ENCODE data around the gene TEKTIP1.
"Not testable (repeated sequence)": the region's sequence is repeated elsewhere in the genome, so short reads cannot be mapped to it uniquely, and the experiment has no call there.

Gene TEKTIP1

DNA sequence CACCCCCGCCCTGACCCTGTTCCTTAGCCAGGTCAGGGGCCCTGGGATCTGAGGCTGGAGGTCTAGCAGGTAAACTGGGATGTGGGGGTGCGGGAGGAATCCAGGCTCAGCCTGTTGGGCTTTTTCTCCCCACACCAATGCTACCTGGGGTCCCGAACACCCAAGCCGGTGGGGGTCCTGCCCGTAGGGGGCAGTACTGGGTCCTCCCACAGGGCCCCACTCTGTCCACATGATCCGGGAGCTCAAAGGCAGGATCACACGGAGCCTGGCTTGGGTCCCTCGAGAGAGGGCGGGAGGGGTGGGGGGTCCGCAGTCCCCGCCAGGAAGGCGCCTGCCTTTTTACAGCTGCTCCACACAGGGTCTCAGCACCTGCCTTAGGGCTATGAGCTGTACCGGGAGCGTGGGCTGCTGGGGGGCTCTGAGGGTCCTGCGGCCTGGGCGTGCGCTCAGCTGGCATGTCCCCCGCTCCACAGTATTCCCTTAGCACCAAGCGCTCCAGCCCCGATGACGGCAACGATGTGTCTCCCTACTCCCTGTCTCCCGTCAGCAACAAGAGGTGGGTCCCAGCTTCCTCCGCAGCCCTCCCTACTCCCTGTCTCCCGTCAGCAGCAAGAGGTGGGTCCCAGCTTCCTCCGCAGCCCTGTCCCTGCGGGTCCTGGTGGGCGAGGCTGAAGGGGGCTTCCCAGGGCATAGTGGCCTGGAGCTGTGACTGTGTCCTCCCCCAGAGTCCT lies 12.3 kb upstream of the TEKTIP1 start:
- H3K27ac ChIP-seq (ENCODE audit: low read length), result no peak overlapping the region
- H3K36me3 ChIP-seq (ENCODE audit: control insufficient read depth in 2 of 2, insufficient read depth in 2 of 2, low read length in 2 of 2), result peaks cover 17 to 37% of the 10 kb centered on the region in 2 donors
- no peaks in the 10 kb centered on the region for H3K4me1 ChIP-seq (ENCODE audit: control insufficient read depth, insufficient read depth, low read length)
- no peaks in the 10 kb centered on the region for H3K27me3 ChIP-seq (ENCODE audit: control insufficient read depth in 1 of 2, insufficient read depth in 2 of 2, low read length in 2 of 2)
- H3K9me3 ChIP-seq (ENCODE audit: control insufficient read depth in 2 of 2, low read length in 2 of 2), result no peaks in the 10 kb centered on the region
- H3K9ac ChIP-seq (ENCODE audit: low read length in 2 of 2), result no peak overlapping the region
- no peak overlapping the region for H3K4me3 ChIP-seq (ENCODE audit: low read length in 2 of 2)

DNA sequence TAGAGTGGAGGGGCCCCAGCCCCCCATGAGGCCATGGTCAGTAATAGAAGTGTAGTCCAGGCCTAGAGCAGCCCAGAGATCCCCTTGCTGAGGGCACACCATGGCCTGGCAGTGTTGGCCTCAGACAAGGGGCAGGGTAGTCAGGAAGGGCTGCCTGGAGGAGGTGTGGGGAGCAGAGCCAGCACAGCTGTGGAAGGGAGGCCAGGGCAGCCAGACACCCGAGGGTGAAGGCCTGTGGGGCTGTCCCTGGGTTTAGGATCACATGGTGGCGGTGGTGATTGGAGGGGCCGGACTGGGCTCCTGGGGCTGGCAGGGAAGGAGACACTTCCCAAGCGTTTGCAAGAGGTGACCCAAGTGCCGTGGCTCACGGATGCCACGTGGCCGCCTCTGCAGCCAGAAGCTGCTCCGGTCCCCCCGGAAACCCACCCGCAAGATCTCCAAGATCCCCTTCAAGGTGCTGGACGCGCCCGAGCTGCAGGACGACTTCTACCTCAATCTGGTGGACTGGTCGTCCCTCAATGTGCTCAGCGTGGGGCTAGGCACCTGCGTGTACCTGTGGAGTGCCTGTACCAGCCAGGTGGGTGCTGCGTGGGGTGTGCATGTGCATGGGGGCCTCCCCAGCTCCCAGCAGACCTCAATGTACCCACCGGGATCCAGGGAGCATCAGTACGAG lies 11.6 kb upstream of the TEKTIP1 start:
- H3K9me3 ChIP-seq (ENCODE audit: control insufficient read depth in 2 of 2, low read length in 2 of 2), result no peaks in the 10 kb centered on the region
- no peak overlapping the region for H3K27ac ChIP-seq (ENCODE audit: low read length)
- H3K36me3 ChIP-seq (ENCODE audit: control insufficient read depth in 2 of 2, insufficient read depth in 2 of 2, low read length in 2 of 2), result peaks cover 17 to 38% of the 10 kb centered on the region in 2 donors

DNA sequence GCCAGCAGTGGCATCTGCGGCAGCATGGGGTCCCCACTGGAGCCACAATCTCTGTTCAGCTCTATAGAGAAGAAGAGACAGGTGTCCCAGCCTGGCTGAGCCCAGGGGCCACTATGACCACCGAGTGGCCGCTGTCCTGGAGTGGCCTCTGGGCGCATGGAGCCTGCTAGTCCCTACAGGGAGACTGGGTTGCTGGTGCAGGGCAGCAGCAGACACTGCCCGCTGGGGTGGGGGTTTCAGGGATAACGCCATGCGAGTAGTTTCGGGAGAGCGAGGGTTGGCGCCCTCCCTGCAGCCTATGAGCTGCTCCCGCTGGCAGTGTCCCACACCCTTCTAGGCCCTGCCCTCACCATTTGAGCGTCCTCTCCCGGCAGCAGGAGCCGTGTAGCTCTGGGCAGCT lies 10.9 kb upstream of the TEKTIP1 start:
- H3K27ac ChIP-seq (ENCODE audit: low read length), result no peak overlapping the region
- H3K36me3 ChIP-seq (ENCODE audit: control insufficient read depth in 2 of 2, insufficient read depth in 2 of 2, low read length in 2 of 2), result peaks cover 17 to 45% of the 10 kb centered on the region in 2 donors
- H3K27me3 ChIP-seq (ENCODE audit: control insufficient read depth in 1 of 2, insufficient read depth in 2 of 2, low read length in 2 of 2), result no peaks in the 10 kb centered on the region
- no peaks in the 10 kb centered on the region for H3K9me3 ChIP-seq (ENCODE audit: control insufficient read depth in 2 of 2, low read length in 2 of 2)
- H3K4me3 ChIP-seq (ENCODE audit: low read length in 2 of 2), result no peak overlapping the region
- no peak overlapping the region for H3K9ac ChIP-seq (ENCODE audit: low read length in 2 of 2)
- no peaks in the 10 kb centered on the region for H3K4me1 ChIP-seq (ENCODE audit: control insufficient read depth, insufficient read depth, low read length)

More for the DNA sequence above, 11.6 kb upstream of the TEKTIP1 start:
- H3K4me3 ChIP-seq (ENCODE audit: low read length in 2 of 2), result no peak overlapping the region
- H3K9ac ChIP-seq (ENCODE audit: low read length in 2 of 2), result no peak overlapping the region
- no peaks in the 10 kb centered on the region for H3K4me1 ChIP-seq (ENCODE audit: control insufficient read depth, insufficient read depth, low read length)
- no peaks in the 10 kb centered on the region for H3K27me3 ChIP-seq (ENCODE audit: control insufficient read depth in 1 of 2, insufficient read depth in 2 of 2, low read length in 2 of 2)

DNA sequence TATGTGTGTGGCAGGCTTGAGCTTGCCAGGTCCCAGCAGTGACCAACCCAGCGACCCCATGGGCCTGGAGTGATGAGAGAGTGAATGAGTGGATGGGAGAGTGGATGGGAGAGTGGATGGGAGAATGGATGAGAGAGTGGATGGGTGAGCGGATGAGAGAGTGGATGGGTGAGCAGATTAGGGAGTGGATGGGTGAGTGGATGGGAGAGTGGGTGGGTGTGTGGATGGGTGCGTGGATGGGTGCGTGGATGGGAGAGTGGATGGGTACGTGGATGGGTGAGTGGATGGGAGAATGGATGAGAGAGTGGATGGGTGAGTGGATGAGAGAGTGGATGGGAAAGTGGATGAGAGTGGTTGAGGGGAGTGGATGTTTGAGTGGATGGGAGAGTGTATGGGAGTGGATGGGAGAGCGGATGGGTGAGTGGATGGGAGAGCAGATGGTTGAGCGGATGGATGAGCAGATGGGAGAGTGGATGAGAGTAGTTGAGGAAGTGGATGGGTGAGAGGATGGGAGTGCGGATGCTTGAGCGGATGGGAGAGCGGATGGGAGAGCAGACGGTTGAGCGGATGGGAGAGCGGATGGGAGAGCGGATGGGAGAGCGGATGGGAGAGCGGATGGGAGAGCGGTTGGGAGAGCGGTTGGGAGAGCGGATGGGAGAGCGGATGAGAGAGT lies 10.3 kb upstream of the TEKTIP1 start:
- no peak overlapping the region for H3K4me3 ChIP-seq (ENCODE audit: low read length in 2 of 2)
- no peak overlapping the region for H3K27ac ChIP-seq (ENCODE audit: low read length)
- H3K36me3 ChIP-seq (ENCODE audit: control insufficient read depth in 2 of 2, insufficient read depth in 2 of 2, low read length in 2 of 2), result peaks cover 19 to 46% of the 10 kb centered on the region in 2 donors
- no peaks in the 10 kb centered on the region for H3K27me3 ChIP-seq (ENCODE audit: control insufficient read depth in 1 of 2, insufficient read depth in 2 of 2, low read length in 2 of 2)
- no peak overlapping the region for H3K9ac ChIP-seq (ENCODE audit: low read length in 2 of 2)
- no peaks in the 10 kb centered on the region for H3K4me1 ChIP-seq (ENCODE audit: control insufficient read depth, insufficient read depth, low read length)
- no peaks in the 10 kb centered on the region for H3K9me3 ChIP-seq (ENCODE audit: control insufficient read depth in 2 of 2, low read length in 2 of 2)

DNA sequence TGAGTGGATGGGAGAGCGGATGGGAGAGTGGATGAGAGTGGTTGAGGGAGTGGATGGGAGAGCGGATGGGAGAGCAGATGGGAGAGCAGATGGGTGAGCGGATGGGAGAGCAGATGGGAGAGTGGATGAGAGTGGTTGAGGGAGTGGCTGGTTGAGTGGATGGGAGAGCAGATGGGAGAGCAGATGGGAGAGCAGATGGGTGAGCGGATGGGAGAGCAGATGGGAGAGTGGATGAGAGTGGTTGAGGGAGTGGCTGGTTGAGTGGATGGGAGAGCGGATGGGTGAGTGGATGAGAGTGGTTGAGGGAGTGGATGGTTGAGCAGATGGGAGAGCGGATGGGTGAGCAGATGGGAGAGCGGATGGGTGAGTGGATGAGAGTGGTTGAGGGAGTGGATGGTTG lies 9.7 kb upstream of the TEKTIP1 start:
- H3K36me3 ChIP-seq (ENCODE audit: control insufficient read depth in 2 of 2, insufficient read depth in 2 of 2, low read length in 2 of 2), result peaks cover 20 to 43% of the 10 kb centered on the region in 2 donors
- H3K9me3 ChIP-seq (ENCODE audit: control insufficient read depth in 2 of 2, low read length in 2 of 2); H3K9ac ChIP-seq (ENCODE audit: low read length in 2 of 2): not testable (repeated sequence)

DNA sequence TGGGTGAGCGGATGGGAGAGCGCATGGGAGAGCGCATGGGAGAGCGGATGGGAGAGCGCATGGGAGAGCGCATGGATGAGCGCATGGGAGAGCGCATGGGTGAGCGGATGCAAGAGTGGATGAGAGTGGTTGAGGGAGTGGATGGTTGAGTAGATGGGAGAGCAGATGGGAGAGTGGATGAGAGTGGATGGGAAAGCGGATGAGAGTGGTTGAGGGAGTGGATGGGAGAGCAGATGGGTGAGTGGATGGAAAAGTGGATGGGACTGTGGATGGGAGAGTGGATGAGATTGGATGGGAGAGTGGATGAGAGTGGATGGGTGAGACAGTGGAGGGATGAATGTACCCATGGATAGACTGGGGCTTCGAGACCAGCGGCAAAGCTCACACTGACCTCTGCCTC lies 8.6 kb upstream of the TEKTIP1 start:
- Histone ChIP-seq H3K27me3 (ENCODE audit: control insufficient read depth in 1 of 2, insufficient read depth in 2 of 2, low read length in 2 of 2) (no peaks in the 10 kb centered on the region), H3K9me3 (ENCODE audit: control insufficient read depth in 2 of 2, low read length in 2 of 2) (no peaks in the 10 kb centered on the region), H3K9ac (ENCODE audit: low read length in 2 of 2) (no peak overlapping the region), H3K27ac (ENCODE audit: low read length) (no peak overlapping the region), H3K4me1 (ENCODE audit: control insufficient read depth, insufficient read depth, low read length) (no peaks in the 10 kb centered on the region), H3K4me3 (ENCODE audit: low read length in 2 of 2) (no peak overlapping the region), H3K36me3 (ENCODE audit: control insufficient read depth in 2 of 2, insufficient read depth in 2 of 2, low read length in 2 of 2) (peaks cover 18 to 49% of the 10 kb centered on the region in 2 donors)

More for the DNA sequence above, 9.7 kb upstream of the TEKTIP1 start:
- H3K27ac ChIP-seq (ENCODE audit: low read length); H3K4me3 ChIP-seq (ENCODE audit: low read length in 2 of 2); H3K4me1 ChIP-seq (ENCODE audit: control insufficient read depth, insufficient read depth, low read length); H3K27me3 ChIP-seq (ENCODE audit: control insufficient read depth in 1 of 2, insufficient read depth in 2 of 2, low read length in 2 of 2): not testable (repeated sequence)

DNA sequence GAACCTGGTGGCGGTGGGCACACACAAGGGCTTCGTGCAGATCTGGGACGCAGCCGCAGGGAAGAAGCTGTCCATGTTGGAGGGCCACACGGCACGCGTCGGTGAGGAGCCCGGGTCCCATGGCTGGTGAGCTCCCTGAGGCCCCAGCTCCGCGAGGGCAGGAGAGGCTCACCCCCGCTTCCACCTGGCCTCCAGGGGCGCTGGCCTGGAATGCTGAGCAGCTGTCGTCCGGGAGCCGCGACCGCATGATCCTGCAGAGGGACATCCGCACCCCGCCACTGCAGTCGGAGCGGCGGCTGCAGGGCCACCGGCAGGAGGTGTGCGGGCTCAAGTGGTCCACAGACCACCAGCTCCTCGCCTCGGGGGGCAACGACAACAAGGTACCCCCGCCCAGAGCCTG lies 7.3 kb upstream of the TEKTIP1 start:
- Histone ChIP-seq H3K36me3 (ENCODE audit: control insufficient read depth in 2 of 2, insufficient read depth in 2 of 2, low read length in 2 of 2) (peaks cover 19 to 52% of the 10 kb centered on the region in 2 donors), H3K9ac (ENCODE audit: low read length in 2 of 2) (no peak overlapping the region), H3K9me3 (ENCODE audit: control insufficient read depth in 2 of 2, low read length in 2 of 2) (no peaks in the 10 kb centered on the region), H3K4me3 (ENCODE audit: low read length in 2 of 2) (no peak overlapping the region), H3K27ac (ENCODE audit: low read length) (no peak overlapping the region), H3K27me3 (ENCODE audit: control insufficient read depth in 1 of 2, insufficient read depth in 2 of 2, low read length in 2 of 2) (no peaks in the 10 kb centered on the region), H3K4me1 (ENCODE audit: control insufficient read depth, insufficient read depth, low read length) (no peaks in the 10 kb centered on the region)

DNA sequence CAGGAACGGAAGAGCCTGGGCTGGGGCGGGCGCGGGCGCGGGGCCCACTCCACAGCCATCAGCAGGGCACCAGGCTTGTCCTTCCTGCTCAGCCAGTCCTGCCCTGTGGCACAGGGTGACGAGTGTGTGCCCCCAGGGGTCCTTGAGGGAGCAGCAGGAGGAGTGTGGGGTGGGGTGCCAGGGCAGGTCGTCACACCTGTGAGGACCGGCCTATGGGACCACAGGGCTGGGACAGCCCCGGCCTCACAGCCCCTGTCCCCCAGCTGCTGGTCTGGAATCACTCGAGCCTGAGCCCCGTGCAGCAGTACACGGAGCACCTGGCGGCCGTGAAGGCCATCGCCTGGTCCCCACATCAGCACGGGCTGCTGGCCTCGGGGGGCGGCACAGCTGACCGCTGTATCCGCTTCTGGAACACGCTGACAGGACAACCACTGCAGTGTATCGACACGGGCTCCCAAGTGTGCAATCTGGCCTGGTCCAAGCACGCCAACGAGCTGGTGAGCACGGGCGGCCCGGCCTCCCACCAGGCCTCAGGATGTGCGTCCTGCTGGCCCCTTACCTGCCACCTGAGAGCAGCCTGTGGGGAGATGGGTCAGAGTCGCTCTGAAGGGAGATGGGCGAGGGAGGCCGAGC lies 6.7 kb upstream of the TEKTIP1 start:
- Histone ChIP-seq H3K36me3 (ENCODE audit: control insufficient read depth in 2 of 2, insufficient read depth in 2 of 2, low read length in 2 of 2) (peaks cover 15 to 47% of the 10 kb centered on the region in 2 donors), H3K9me3 (ENCODE audit: control insufficient read depth in 2 of 2, low read length in 2 of 2) (no peaks in the 10 kb centered on the region), H3K27me3 (ENCODE audit: control insufficient read depth in 1 of 2, insufficient read depth in 2 of 2, low read length in 2 of 2) (no peaks in the 10 kb centered on the region)

DNA sequence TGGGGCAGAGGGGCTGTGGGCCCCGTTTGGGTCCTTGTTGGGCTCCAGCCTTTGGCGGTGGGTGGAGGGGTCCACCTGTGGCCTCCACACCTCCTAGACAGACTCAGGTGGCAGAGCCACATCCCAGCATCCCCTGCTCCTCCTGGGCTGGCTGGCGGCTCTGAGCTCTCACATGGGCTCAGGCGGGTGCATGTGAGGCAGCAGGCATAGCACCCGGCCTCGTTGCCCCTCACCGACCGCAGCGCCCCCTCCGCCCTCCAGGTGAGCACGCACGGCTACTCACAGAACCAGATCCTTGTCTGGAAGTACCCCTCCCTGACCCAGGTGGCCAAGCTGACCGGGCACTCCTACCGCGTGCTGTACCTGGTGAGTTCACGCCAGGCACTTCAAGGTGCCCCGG lies 5.9 kb upstream of the TEKTIP1 start:
- H3K36me3 ChIP-seq (ENCODE audit: control insufficient read depth in 2 of 2, insufficient read depth in 2 of 2, low read length in 2 of 2), result peaks cover 13 to 45% of the 10 kb centered on the region in 2 donors
- no peaks in the 10 kb centered on the region for H3K9me3 ChIP-seq (ENCODE audit: control insufficient read depth in 2 of 2, low read length in 2 of 2)

More for the DNA sequence above, 6.7 kb upstream of the TEKTIP1 start:
- Histone ChIP-seq H3K9ac (ENCODE audit: low read length in 2 of 2) (no peak overlapping the region), H3K4me3 (ENCODE audit: low read length in 2 of 2) (no peak overlapping the region), H3K4me1 (ENCODE audit: control insufficient read depth, insufficient read depth, low read length) (peaks cover 3% of the 10 kb centered on the region), H3K27ac (ENCODE audit: low read length) (no peak overlapping the region)

DNA sequence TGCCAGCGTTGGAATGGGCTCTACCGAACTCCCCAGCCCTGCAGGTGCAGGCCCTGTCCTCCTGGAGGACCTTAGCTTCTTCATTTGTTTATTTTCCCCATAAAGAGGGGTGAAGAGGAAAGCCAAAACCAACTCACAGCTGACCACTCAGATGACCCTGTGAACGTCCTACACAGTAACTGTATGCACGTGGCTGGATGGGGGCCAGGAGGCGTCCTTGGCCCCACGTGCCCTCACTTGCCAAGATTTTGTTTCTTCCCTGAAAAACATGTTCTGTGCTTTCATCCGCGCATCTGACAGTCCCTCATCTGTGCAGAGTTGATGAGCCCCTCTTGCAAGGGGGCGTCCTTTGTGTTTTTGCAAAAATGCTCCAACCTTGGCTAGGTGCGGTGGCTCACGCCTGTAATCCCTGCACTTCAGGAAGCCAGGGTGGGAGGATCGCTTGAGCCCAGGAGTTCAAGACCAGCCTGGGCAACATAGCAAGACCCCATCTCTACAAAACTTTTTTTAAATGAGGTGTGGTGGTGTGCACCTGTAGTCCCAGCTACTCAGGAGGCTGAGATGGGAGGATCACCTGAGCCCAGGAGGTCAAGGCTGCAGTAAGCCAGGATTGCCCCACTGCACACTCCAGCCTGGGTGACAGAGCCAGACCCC lies 5.3 kb upstream of the TEKTIP1 start:
- H3K4me1 ChIP-seq (ENCODE audit: control insufficient read depth, insufficient read depth, low read length), result peaks cover 3% of the 10 kb centered on the region
- H3K27me3 ChIP-seq (ENCODE audit: control insufficient read depth in 1 of 2, insufficient read depth in 2 of 2, low read length in 2 of 2), result no peaks in the 10 kb centered on the region
- no peaks in the 10 kb centered on the region for H3K9me3 ChIP-seq (ENCODE audit: control insufficient read depth in 2 of 2, low read length in 2 of 2)
- H3K4me3 ChIP-seq (ENCODE audit: low read length in 2 of 2), result no peak overlapping the region
- no peak overlapping the region for H3K27ac ChIP-seq (ENCODE audit: low read length)
- H3K36me3 ChIP-seq (ENCODE audit: control insufficient read depth in 2 of 2, insufficient read depth in 2 of 2, low read length in 2 of 2), result peaks cover 11 to 41% of the 10 kb centered on the region in 2 donors
- no peak overlapping the region for H3K9ac ChIP-seq (ENCODE audit: low read length in 2 of 2)

More for the DNA sequence above, 5.9 kb upstream of the TEKTIP1 start:
- H3K27ac ChIP-seq (ENCODE audit: low read length), result no peak overlapping the region
- peaks cover 3% of the 10 kb centered on the region for H3K4me1 ChIP-seq (ENCODE audit: control insufficient read depth, insufficient read depth, low read length)
- no peak overlapping the region for H3K9ac ChIP-seq (ENCODE audit: low read length in 2 of 2)
- H3K4me3 ChIP-seq (ENCODE audit: low read length in 2 of 2), result no peak overlapping the region
- H3K27me3 ChIP-seq (ENCODE audit: control insufficient read depth in 1 of 2, insufficient read depth in 2 of 2, low read length in 2 of 2), result no peaks in the 10 kb centered on the region

Measured in stomach smooth muscle (tissue), 2 donors.